ENCODE measurements around the gene OPN1SW.
A peak's percentile ranks its signal among the peaks of the same experiment; 100 is the strongest.

The OPN1SW gene

DNA sequence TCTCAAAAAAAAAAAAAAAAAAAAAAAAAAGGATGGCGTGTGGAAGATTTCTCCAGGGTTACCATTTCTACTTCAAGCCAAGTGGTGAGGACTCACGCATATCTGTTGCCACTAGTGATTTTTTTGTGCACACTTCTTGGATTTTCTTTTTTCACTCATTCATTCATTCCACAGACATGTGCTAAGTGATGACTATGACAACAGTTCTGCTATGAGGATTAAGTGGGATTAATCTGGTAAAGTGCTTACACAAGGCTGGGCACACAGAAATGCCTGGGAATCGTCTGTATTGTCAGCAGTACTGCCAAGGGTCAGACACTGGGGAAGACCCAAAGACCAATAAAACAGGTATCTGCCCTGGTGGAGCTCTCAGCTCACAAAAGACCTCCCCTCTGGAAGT, 6.3 kb upstream of the OPN1SW start:
- Mint-ChIP-seq H3K4me3 (no peak overlapping the region), H3K27me3 (no peaks in the 10 kb centered on the region), H3K27ac (no peak overlapping the region), H3K9me3 (peaks cover 6 to 19% of the 10 kb centered on the region in 2 donors), H3K4me1 (peaks cover 13% of the 10 kb centered on the region)
- ATAC-seq = no peak
- DNase-seq = no peak

DNA sequence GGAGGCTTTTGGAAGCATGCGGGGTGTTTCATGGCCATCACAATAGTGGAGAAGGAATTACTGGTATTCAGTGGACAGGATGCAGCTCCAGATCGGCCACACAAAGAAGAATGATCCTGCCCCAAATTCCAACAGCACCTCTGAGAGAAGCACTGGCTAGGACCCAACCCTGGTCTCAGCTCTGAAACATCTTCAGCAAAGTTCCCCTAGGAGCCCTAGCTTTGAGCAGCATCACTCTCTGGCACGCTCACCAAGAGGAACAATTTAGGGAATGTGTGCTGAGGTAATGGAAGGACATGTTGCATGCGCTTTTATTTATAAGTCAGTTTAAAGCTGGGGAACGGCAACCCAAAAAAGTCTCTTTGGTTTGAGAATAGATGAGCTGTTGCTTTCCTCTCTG, 5.5 kb upstream of the OPN1SW start:
- Mint-ChIP-seq H3K27me3 (no peaks in the 10 kb centered on the region), H3K4me1 (peaks cover 13% of the 10 kb centered on the region), H3K4me3 (no peak overlapping the region), H3K27ac (no peak overlapping the region), H3K9me3 (peaks cover 11 to 25% of the 10 kb centered on the region in 2 donors)
- ATAC-seq (no peak), DNase-seq (no peak)

DNA sequence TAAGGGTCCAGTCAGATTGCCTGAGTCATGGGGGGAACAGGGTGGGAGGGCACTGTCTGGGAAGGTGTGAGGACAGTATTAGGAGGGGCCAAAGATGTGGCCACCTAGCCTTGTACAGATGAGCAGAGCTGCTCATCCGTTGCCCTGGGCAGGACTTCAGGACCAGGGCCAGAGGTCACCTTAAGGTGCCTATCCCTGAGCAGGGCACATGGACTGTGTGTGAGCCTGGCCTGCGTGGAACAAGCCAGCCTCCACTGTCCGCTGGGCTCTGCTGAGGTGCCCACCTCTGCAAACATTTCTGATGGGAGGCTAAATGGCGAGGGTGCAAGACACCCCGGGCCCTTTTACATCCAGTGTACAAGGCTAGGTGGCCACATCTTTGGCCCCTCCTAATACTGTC, 3.4 kb upstream of the OPN1SW start:
- Mint-ChIP-seq H3K4me3 (no peak overlapping the region), H3K27me3 (no peaks in the 10 kb centered on the region)
- no peak for ATAC-seq

DNA sequence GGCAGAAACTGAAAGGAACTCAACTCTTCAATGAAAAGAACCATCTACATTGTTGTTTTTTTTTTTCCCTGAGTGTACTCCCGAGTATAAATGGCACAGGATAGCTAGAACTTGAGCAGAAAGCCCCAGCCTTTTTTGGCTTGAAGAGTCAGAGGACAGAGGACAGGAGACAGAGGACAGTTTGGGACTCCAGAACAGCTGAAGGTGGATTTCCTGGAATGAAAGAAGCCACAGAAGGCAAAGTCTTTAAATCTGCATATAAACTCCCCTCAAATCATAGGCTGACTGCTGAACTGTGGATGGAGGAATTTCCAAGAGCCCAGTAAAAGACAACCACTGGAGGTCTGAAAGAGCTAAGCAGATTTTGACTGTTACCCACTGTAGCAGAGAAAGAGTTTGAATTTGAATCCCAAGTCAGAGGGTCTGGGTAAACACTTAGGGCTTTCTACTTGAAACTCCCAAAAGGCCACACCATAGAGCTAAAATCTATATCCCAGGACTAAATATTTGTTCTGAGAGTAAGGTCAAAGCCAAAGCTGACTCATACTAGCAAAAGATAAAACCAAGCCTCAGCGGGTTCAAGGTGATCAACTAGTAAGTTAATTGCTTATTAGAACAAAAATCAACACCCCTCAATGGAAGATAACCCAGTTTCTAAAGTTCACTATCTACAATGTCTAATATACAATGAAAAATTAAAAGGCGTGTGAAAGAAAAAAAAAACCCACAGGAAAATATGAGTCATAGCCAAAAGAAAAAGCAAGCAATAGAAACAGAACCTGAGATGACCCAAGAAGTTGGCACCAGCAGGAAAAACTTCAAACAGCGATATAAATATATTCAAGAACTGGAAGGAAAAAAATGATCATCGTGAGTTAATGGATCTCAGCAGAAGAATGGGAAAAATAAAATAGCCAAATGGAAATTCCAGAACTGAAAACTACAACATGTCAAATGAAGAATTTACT, 1.8 kb upstream of the OPN1SW start:
- no peaks in the 10 kb centered on the region for H3K27me3 Mint-ChIP-seq
- ATAC-seq (no peak), DNase-seq (no peak)
- peak overlapping the region; percentile 25 to 41 for H3K4me3 Mint-ChIP-seq
- H3K9me3 Mint-ChIP-seq = peaks cover 12 to 26% of the 10 kb centered on the region in 2 donors
- peaks cover 13% of the 10 kb centered on the region for H3K4me1 Mint-ChIP-seq
- H3K27ac Mint-ChIP-seq = peak overlapping the region; percentile 85 to 95

More for the DNA sequence above, 3.4 kb upstream of the OPN1SW start:
- no peak for DNase-seq
- H3K9me3 Mint-ChIP-seq = peaks cover 12 to 26% of the 10 kb centered on the region in 2 donors
- H3K4me1 Mint-ChIP-seq = peaks cover 13% of the 10 kb centered on the region
- no peak overlapping the region for H3K27ac Mint-ChIP-seq

DNA sequence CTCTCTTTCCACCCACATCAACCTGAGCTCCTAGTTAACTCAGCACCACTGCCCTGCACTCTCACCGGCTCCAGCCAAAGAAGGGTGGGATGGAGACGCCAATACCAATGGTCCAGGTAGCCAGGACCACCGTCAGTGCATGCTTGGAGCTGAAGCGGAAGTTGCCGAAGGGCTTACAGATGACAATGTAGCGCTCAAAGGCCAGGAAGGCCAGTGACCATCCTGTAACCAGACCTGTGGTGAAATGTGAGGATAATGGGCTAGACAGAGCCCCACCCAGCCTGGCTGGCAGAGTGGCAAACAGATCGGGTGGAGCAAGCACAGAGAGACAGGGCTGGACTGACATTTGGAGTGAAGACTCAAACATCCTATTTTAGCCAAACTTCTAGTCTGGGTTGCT, 673 bp downstream of the OPN1SW start:
- Mint-ChIP-seq H3K4me1 (peaks cover 13% of the 10 kb centered on the region), H3K9me3 (peaks cover 12 to 26% of the 10 kb centered on the region in 2 donors), H3K4me3 (no peak overlapping the region), H3K27ac (no peak overlapping the region), H3K27me3 (no peaks in the 10 kb centered on the region)
- DNase-seq (no peak), ATAC-seq (no peak)

DNA sequence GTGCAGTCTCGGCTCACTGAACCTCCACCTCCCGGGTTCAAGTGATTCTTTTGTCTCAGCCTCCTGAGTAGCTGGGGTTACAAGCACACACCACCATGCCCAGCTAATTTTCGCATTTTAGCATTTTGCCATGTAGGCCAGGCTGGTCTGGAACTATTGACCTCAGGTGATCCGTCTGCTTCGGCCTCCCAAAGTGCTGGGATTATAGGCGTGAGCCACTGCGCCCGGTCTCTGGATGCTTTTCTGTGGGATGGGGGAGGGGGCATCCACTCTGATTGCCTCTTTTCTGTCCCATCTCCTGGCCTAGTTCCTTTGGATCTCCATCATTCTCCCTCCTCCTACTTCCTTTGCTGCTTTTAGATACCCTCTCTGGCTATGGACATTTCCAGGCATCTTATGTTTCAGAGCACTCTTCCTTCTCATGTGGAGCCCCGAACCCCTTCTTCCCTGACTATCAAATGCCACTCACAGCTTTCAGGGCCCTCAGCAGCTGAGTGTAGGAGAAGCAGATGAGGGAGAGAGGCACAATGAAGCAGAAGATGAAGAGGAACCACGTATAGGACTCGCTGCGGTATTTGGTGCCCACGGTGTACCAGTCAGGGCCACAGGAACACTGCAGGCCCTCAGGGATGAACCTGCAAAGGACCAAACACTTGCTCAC, 1.4 kb downstream of the OPN1SW start:
- H3K4me1 Mint-ChIP-seq = peaks cover 13% of the 10 kb centered on the region
- no peaks in the 10 kb centered on the region for H3K27me3 Mint-ChIP-seq
- no peak for ATAC-seq
- no peak overlapping the region for H3K4me3 Mint-ChIP-seq
- H3K9me3 Mint-ChIP-seq = peaks cover 12 to 26% of the 10 kb centered on the region in 2 donors
- H3K27ac Mint-ChIP-seq = no peak overlapping the region
- DNase-seq = no peak

DNA sequence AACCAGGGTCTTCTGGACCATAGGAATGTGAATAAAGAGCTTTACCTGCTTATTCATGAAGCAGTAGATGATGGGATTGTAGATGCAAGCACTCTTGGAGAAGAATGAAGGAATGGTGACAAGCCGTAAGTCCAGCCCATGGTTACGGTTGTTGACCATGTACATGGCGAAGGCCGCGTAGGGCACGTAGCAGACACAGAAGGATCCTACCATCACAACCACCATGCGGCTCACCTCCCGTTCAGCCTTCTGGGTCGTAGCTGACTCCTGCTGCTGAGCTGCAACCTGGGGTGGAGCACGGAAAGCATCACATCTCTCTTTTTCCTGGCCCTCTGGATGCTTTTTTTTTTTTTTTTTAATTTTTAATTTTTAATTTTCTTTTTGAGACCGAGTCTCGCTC, 2.0 kb downstream of the OPN1SW start:
- Mint-ChIP-seq H3K27me3 (no peaks in the 10 kb centered on the region), H3K9me3 (peaks cover 12 to 24% of the 10 kb centered on the region in 2 donors), H3K4me1 (peaks cover 13% of the 10 kb centered on the region), H3K27ac (no peak overlapping the region), H3K4me3 (no peak overlapping the region)
- DNase-seq (no peak), ATAC-seq (no peak)

DNA sequence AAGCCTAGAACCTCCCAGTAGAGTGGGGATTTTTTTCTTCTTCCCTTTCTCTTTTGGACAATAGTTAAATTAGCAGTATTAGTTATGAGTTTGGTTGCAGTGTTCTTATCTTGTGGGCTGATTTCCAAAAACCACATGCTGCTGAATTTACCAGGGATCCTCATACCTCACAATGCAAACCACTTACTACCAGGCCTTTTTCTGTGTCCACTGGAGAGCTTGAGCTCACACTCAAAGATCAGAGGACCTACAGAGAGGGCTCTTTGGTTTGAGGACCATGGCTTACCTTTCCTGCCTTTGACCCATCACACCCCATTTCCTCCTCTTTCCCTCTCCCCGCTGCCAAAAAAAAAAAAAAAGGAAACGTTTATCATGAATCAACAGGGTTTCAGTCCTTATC, 5.4 kb downstream of the OPN1SW start:
- H3K9me3 Mint-ChIP-seq = no peaks in the 10 kb centered on the region
- ATAC-seq = no peak
- H3K4me3 Mint-ChIP-seq = no peak overlapping the region
- no peaks in the 10 kb centered on the region for H3K4me1 Mint-ChIP-seq
- no peaks in the 10 kb centered on the region for H3K27me3 Mint-ChIP-seq
- no peak for DNase-seq
- H3K27ac Mint-ChIP-seq = peak overlapping the region in 1 of 2 donors; percentile 39

DNA sequence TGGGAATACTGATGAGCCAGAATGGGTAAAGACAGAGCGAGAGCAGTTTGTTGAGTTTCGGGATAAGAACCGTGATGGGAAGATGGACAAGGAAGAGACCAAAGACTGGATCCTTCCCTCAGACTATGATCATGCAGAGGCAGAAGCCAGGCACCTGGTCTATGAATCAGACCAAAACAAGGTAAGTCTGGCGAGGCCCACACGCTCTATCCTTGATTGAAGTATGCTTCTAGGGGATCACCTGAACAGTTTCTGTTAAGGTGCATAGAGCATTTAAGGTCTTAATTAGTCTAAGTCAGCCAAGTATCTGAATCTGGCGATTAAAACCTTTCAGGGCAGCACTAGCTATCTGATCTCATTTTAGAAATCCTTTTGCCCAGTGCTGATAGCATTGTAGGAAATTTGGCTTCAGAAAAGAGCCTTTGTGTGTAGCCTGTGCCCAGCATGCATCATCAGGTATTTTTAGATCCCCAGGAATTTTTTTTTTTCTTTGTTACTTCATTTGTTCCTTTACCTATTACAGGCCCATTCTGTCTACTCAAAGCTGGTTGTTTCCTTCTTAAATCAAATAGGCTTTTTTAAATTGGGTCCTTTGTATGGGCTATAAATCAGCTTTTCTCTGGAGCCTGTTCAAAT, 8.0 kb downstream of the OPN1SW start:
- no peak for DNase-seq
- no peak for ATAC-seq
- Mint-ChIP-seq H3K4me1 (no peaks in the 10 kb centered on the region), H3K27me3 (no peaks in the 10 kb centered on the region), H3K4me3 (no peak overlapping the region), H3K9me3 (no peaks in the 10 kb centered on the region), H3K27ac (peak overlapping the region in 1 of 2 donors; percentile 54)

DNA sequence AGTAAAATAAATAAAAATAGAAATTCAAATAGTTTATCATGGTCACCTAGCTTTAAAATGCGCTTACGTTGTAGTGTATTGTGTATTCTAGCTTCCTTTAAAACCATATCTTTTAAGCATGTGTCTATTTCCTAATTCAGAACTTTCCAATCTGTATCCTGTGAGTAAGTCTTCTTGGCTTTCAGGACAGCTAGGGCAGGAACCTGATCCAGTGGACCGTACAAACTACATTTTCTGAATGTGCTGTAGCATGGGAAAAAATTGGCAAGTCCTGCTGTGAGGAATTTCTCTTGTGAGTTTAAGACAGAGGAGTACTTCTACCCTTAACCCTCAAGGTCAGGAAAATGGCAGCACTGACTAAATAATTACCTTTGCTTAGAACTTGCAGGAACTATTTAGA, 12.1 kb downstream of the OPN1SW start:
- no peak overlapping the region for H3K27ac Mint-ChIP-seq
- no peaks in the 10 kb centered on the region for H3K9me3 Mint-ChIP-seq
- ATAC-seq (no peak), DNase-seq (no peak)
- no peaks in the 10 kb centered on the region for H3K4me1 Mint-ChIP-seq
- no peaks in the 10 kb centered on the region for H3K27me3 Mint-ChIP-seq
- H3K4me3 Mint-ChIP-seq = no peak overlapping the region

DNA sequence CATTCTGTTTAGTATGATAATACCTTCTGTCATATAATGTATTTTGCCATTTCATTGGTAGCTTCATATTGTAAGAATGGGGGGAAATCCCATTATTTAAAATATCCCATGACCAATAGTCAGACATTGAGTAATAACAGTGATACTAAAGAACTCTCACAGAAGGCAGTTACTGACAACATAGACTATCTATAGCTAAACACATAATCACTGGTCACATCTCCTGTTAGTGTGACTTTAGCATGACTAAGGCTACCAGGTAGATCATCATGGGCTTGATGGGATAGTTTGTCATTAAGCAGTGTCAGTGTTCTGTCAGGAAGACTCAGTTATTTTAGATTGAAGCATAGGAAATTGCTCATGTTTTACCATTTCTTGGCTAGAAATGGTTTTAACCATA, 16.4 kb downstream of the OPN1SW start:
- Mint-ChIP-seq H3K27me3 (no peaks in the 10 kb centered on the region), H3K4me1 (peaks cover 14% of the 10 kb centered on the region), H3K27ac (no peak overlapping the region), H3K4me3 (no peak overlapping the region), H3K9me3 (no peaks in the 10 kb centered on the region)
- peak; percentile 37 for ATAC-seq
- no peak for DNase-seq

DNA sequence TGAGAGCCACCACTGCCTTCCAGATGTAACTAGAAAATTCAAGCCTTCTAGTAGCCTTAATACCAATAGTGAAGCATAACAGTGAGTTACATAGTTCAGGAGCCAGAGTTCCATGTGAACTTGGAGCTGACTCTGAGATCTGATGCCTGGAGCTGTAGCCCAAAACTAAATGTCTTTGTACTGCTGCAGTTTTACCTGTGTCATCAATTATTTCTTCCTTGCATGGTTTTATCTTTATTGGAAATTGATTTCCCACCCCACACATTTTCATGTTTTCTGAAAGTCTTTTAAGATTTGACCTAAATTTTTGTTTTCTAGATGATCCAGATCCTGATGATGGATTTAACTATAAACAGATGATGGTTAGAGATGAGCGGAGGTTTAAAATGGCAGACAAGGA, 17.0 kb downstream of the OPN1SW start:
- DNase-seq (no peak), ATAC-seq (no peak)
- no peak overlapping the region for H3K27ac Mint-ChIP-seq
- no peak overlapping the region for H3K4me3 Mint-ChIP-seq
- H3K4me1 Mint-ChIP-seq = peaks cover 17% of the 10 kb centered on the region
- H3K27me3 Mint-ChIP-seq = no peaks in the 10 kb centered on the region
- no peaks in the 10 kb centered on the region for H3K9me3 Mint-ChIP-seq

DNA sequence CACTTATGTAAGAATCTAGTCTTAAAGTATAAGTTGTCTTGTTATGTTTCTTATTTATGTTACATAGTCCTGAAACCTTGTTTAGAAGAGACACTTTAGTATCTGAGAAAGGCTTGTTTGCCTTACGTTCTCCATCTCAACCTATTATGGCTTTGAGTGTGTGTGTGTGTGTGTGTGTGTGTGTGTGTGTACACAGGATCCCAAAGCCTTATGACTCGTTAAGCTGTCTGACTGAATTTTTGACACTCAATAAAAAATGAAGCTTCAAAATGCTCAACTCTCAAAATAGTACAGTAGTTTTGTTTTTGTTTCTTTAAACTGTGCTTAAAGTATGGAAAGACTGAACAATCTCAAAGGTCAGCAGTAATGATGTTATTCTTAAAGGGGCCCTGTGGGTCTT, 18.4 kb downstream of the OPN1SW start:
- Mint-ChIP-seq H3K4me1 (peaks cover 17% of the 10 kb centered on the region), H3K27me3 (no peaks in the 10 kb centered on the region), H3K9me3 (no peaks in the 10 kb centered on the region), H3K4me3 (no peak overlapping the region), H3K27ac (no peak overlapping the region)
- ATAC-seq (no peak), DNase-seq (no peak)

DNA sequence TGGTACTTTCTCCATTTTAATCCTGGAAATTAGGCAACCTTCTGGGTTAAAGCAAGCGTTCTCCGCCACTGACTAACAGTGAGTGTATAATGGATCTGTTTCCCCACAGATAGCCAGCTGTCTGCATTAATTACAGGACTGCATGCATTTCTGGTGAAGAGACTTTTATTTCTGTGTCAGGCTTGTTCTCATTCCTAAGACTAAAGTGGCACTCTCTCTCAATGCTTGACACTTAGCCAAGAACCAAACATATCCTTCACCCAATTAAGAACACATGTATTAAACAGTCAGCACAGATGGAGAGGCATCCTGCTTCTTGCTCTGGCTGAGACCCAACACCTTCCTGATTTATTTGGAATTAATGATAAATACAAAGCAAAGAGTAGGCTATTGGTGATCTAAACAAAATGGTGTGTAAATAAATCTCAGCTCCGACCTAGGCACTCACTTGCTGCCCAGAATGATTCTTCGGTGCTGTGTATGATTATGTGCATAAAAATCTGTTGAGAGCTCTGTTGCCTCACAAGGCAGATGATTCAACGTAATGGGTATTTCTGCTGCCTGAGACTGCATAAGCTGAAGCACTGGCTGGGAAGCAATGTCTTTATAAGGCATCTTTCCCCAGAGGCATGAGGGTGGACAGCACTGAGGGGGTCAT, 19.6 kb downstream of the OPN1SW start:
- H3K27me3 Mint-ChIP-seq = no peaks in the 10 kb centered on the region
- no peaks in the 10 kb centered on the region for H3K9me3 Mint-ChIP-seq
- peaks cover 17% of the 10 kb centered on the region for H3K4me1 Mint-ChIP-seq
- ATAC-seq (no peak), DNase-seq (no peak)
- H3K4me3 Mint-ChIP-seq = no peak overlapping the region
- no peak overlapping the region for H3K27ac Mint-ChIP-seq

DNA sequence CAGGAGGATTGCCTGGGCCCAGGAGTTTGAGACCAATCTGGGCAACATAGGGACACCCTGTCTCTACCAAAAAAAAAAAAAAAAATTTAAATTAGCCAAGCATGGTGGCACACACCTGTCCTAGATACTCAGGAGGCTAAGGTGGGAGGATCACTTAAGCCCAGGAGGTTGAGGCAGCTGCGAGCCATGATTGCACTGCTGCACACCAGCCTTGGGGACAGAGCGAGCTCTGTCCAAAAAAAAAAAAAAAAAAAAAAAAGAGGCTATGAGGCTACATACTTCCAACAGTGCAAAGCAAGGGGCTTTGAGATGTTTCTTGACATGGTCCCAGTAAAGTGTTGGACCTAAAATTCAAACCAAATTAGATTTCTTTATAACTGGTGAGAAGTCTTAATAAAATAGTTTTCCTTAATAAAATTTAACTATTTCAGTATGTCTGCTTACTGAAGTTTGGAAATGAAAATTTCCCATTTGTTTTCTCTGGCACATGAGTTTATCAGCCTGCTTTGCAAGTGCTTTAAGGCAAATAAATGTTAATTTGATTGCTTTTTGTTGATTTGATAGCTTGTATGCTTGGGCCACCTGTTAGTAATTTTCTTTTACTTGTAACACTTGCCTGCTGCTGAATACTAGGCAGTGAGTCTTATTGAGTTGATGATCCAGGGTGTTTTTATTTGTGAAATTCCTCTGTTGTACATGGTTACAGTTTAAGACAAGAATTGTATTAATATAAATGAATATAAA, 20.3 kb downstream of the OPN1SW start:
- Mint-ChIP-seq H3K4me1 (peaks cover 17% of the 10 kb centered on the region), H3K4me3 (no peak overlapping the region), H3K9me3 (no peaks in the 10 kb centered on the region), H3K27ac (no peak overlapping the region), H3K27me3 (no peaks in the 10 kb centered on the region)
- no peak for DNase-seq
- ATAC-seq = no peak

All from stimulated activated naive CD8-positive, alpha-beta T cell treated with anti-CD3 and anti-CD28 coated beads, Interleukin-15, amount 100 ng/mL, for 72 hours (primary cell).